ENCODE data around the gene CD4. TPM values are rescaled to one million over a fixed set of nuclear protein-coding genes. Genes with fewer than 3 reads are reported as not detected.

CD4 gene
- total RNA-seq, 1 experiment from 2014 or later = not detected

DNA sequence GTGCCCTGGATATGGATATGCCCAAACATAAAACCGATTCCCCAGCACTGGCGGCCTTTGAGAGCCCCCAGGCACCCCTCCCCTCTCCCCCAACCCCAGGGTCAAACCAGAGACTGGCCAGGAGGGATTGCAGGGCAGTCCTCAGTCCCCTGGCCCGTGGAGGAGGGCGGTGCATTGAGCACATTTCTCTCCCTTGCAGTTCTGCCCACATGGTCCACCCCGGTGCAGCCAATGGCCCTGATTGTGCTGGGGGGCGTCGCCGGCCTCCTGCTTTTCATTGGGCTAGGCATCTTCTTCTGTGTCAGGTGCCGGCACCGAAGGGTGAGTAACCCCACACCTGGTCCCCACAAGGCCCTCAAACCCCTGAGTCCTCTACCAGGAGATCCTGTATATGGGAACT lies 28.9 kb downstream of the CD4 start:
- Mint-ChIP-seq H3K27me3 (ENCODE audit: insufficient read depth, unreplicated experiment) (peaks cover 55% of the 10 kb centered on the region), H3K27ac (ENCODE audit: low read depth, unreplicated experiment) (no peak overlapping the region), H3K9me3 (ENCODE audit: unreplicated experiment) (no peaks in the 10 kb centered on the region), H3K4me3 (ENCODE audit: unreplicated experiment) (no peak overlapping the region), H3K4me1 (ENCODE audit: insufficient read depth, unreplicated experiment) (no peaks in the 10 kb centered on the region), H3K36me3 (ENCODE audit: insufficient read depth, unreplicated experiment) (no peaks in the 10 kb centered on the region)
- intact Hi-C loops (cut with micrococcal nuclease) = no loop called here
- ChIA-PET POLR2A (interaction anchor here (0.6 kb wide), 1 partner anchor 129 kb away, joined by 3 read pairs; the partner anchor contains the start of gene ZNF384), CTCF (no interaction called here)
- no peak for DNase-seq (ENCODE audit: unreplicated experiment)
- TF ChIP-seq, protein P1, sequence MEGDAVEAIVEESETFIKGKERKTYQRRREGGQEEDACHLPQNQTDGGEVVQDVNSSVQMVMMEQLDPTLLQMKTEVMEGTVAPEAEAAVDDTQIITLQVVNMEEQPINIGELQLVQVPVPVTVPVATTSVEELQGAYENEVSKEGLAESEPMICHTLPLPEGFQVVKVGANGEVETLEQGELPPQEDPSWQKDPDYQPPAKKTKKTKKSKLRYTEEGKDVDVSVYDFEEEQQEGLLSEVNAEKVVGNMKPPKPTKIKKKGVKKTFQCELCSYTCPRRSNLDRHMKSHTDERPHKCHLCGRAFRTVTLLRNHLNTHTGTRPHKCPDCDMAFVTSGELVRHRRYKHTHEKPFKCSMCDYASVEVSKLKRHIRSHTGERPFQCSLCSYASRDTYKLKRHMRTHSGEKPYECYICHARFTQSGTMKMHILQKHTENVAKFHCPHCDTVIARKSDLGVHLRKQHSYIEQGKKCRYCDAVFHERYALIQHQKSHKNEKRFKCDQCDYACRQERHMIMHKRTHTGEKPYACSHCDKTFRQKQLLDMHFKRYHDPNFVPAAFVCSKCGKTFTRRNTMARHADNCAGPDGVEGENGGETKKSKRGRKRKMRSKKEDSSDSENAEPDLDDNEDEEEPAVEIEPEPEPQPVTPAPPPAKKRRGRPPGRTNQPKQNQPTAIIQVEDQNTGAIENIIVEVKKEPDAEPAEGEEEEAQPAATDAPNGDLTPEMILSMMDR (IDR thresholded peaks at IDR 0.05; ENCODE audit: unreplicated experiment) = no peak
- no TSS peak for BruUV-seq (replicated peaks)

DNA sequence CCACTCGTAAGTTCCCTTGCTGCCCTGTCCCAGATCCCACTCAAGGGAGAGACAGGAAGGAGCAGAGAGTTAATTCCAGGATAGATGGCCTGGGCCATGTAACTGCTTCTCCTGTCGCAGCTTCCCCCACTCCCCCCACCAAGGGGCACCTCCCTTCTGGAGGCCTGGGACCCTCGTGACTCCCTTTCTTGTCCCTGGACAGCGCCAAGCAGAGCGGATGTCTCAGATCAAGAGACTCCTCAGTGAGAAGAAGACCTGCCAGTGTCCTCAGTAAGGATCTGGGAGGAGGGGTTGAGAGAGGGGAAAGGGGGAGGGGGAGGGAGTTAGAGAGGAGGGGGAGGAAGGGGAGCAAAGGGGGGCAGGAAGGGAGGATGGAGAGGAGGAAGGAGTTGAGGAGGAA lies 29.3 kb downstream of the CD4 start:
- H3K27me3 Mint-ChIP-seq (ENCODE audit: insufficient read depth, unreplicated experiment) = peaks cover 56% of the 10 kb centered on the region
- H3K4me3 Mint-ChIP-seq (ENCODE audit: unreplicated experiment) = no peak overlapping the region
- CTCF ChIA-PET = no interaction called here
- H3K27ac Mint-ChIP-seq (ENCODE audit: low read depth, unreplicated experiment) = no peak overlapping the region
- POLR2A ChIA-PET = interaction anchor here (0.6 kb wide), 1 partner anchor 129 kb away, joined by 3 read pairs; the partner anchor contains the start of gene ZNF384
- DNase-seq (ENCODE audit: unreplicated experiment) = no peak
- no peaks in the 10 kb centered on the region for H3K9me3 Mint-ChIP-seq (ENCODE audit: unreplicated experiment)
- TF ChIP-seq, protein P1 (IDR thresholded peaks at IDR 0.05; ENCODE audit: unreplicated experiment) = no peak
- no TSS peak for BruUV-seq (replicated peaks)
- intact Hi-C loops (cut with micrococcal nuclease) = no loop called here
- H3K4me1 Mint-ChIP-seq (ENCODE audit: insufficient read depth, unreplicated experiment) = no peaks in the 10 kb centered on the region
- no peaks in the 10 kb centered on the region for H3K36me3 Mint-ChIP-seq (ENCODE audit: insufficient read depth, unreplicated experiment)

DNA sequence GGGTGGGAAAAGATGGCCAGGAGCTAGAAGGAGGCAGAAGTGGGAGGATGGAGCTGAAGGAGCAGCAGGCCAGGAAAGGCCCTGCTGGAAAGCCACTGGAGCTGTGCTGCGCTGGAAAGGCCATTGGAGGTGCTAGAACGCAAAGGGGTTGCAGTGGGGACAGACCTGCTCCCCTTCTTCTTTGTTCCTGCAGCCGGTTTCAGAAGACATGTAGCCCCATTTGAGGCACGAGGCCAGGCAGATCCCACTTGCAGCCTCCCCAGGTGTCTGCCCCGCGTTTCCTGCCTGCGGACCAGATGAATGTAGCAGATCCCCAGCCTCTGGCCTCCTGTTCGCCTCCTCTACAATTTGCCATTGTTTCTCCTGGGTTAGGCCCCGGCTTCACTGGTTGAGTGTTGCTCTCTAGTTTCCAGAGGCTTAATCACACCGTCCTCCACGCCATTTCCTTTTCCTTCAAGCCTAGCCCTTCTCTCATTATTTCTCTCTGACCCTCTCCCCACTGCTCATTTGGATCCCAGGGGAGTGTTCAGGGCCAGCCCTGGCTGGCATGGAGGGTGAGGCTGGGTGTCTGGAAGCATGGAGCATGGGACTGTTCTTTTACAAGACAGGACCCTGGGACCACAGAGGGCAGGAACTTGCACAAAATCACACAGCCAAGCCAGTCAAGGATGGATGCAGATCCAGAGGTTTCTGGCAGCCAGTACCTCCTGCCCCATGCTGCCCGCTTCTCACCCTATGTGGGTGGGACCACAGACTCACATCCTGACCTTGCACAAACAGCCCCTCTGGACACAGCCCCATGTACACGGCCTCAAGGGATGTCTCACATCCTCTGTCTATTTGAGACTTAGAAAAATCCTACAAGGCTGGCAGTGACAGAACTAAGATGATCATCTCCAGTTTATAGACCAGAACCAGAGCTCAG lies 30.0 kb downstream of the CD4 start:
- Mint-ChIP-seq H3K4me3 (ENCODE audit: unreplicated experiment) (no peak overlapping the region), H3K36me3 (ENCODE audit: insufficient read depth, unreplicated experiment) (no peaks in the 10 kb centered on the region), H3K27me3 (ENCODE audit: insufficient read depth, unreplicated experiment) (peaks cover 56% of the 10 kb centered on the region), H3K27ac (ENCODE audit: low read depth, unreplicated experiment) (no peak overlapping the region), H3K4me1 (ENCODE audit: insufficient read depth, unreplicated experiment) (no peaks in the 10 kb centered on the region), H3K9me3 (ENCODE audit: unreplicated experiment) (no peaks in the 10 kb centered on the region)
- no peak for DNase-seq (ENCODE audit: unreplicated experiment)
- ChIA-PET CTCF (interaction anchor here (0.9 kb wide), 1 partner anchor 17 kb away, joined by 3 read pairs; no protein-coding TSS in a partner anchor), POLR2A (no interaction called here)
- BruUV-seq (replicated peaks) = no TSS peak
- TF ChIP-seq, protein P1 (IDR thresholded peaks at IDR 0.05; ENCODE audit: unreplicated experiment) = no peak
- intact Hi-C loops (cut with micrococcal nuclease) = no loop called here

DNA sequence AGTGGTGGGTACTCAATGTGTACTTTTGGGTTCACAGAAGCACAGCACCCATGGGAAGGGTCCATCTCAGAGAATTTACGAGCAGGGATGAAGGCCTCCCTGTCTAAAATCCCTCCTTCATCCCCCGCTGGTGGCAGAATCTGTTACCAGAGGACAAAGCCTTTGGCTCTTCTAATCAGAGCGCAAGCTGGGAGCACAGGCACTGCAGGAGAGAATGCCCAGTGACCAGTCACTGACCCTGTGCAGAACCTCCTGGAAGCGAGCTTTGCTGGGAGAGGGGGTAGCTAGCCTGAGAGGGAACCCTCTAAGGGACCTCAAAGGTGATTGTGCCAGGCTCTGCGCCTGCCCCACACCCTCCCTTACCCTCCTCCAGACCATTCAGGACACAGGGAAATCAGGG lies 30.8 kb downstream of the CD4 start:
- peaks cover 3% of the 10 kb centered on the region for H3K4me1 Mint-ChIP-seq (ENCODE audit: insufficient read depth, unreplicated experiment)
- H3K27ac Mint-ChIP-seq (ENCODE audit: low read depth, unreplicated experiment) = no peak overlapping the region
- ChIA-PET POLR2A (no interaction called here), CTCF (interaction anchor here (0.6 to 1.6 kb wide), 4 partner anchors 13 to 124 kb away, joined by 3 to 8 read pairs (median 4); no protein-coding TSS in a partner anchor)
- H3K4me3 Mint-ChIP-seq (ENCODE audit: unreplicated experiment) = no peak overlapping the region
- no peaks in the 10 kb centered on the region for H3K9me3 Mint-ChIP-seq (ENCODE audit: unreplicated experiment)
- no peak for DNase-seq (ENCODE audit: unreplicated experiment)
- H3K36me3 Mint-ChIP-seq (ENCODE audit: insufficient read depth, unreplicated experiment) = no peaks in the 10 kb centered on the region
- intact Hi-C loops (cut with micrococcal nuclease) = no loop called here
- TF ChIP-seq, protein P1 (IDR thresholded peaks at IDR 0.05; ENCODE audit: unreplicated experiment) = no peak
- BruUV-seq (replicated peaks) = no TSS peak
- peaks cover 56% of the 10 kb centered on the region for H3K27me3 Mint-ChIP-seq (ENCODE audit: insufficient read depth, unreplicated experiment)
